PC-9 (cell line): ENCODE data around the gene TTI1. TPM values are rescaled to one million over a fixed set of nuclear protein-coding genes. Genes with fewer than 3 reads are reported as not detected.

Source experiments
- BruUV-seq: library from RNA; stranded (reverse); fragments of 400-500 nt; replicated peaks from 2 replicates; lab custom pipeline; 2021; lab: Mats Ljungman, UMichigan
- CTCF ChIA-PET: fragments of 300-600 bp; sonication (Branson Sonifier 250); formaldehyde crosslinking; loops from one replicate; lab custom pipeline; 2022; ENCODE audit warnings: antibody characterized with exemption; lab: Charles Lee
- POLR2A ChIA-PET: fragments of 300-600 bp; sonication (Branson Sonifier 250); formaldehyde crosslinking; loops from one replicate; lab custom pipeline; 2022; ENCODE audit warnings: antibody characterized with exemption; ENCODE audit not compliant: unreplicated experiment; lab: Charles Lee
- DNase-seq, 2 experiments: peaks; one replicate each; pipeline versions ENCODE4 v3.0.0 to v3.0.0-alpha.2; 2015 to 2022; ENCODE audit warnings: mixed read lengths in 1 of 2
- H2AFZ ChIP-seq: fragments of 200-600 bp; sonication (generic); 2 replicates; pipeline ENCODE4 v1.8.1; 2017; ENCODE audit warnings: antibody characterized with exemption
- H3F3A ChIP-seq: fragments of 200-600 bp; sonication (generic); 2 replicates; pipeline ENCODE4 v1.8.1; 2017; ENCODE audit warnings: antibody characterized with exemption, mild to moderate bottlenecking, low read depth; ENCODE audit not compliant: insufficient read depth
- H3K27ac ChIP-seq: fragments of 200-600 bp; sonication (generic); 2 replicates; pipeline ENCODE4 v1.6.1; 2016; ENCODE audit warnings: mixed run types
- H3K27me3 ChIP-seq: fragments of 200-600 bp; sonication (generic); 2 replicates; pipeline ENCODE4 v1.6.1; 2016; ENCODE audit warnings: low read depth, mixed run types; ENCODE audit not compliant: insufficient read depth
- H3K36me3 ChIP-seq: fragments of 200-600 bp; sonication (generic); 2 replicates; pipeline ENCODE4 v1.6.1; 2016; ENCODE audit warnings: low read depth, mixed run types
- H3K4me1 ChIP-seq: fragments of 200-600 bp; sonication (generic); replicated peaks from 2 replicates; pipeline ENCODE4 v1.6.1; 2016; ENCODE audit warnings: mixed run types; ENCODE audit not compliant: insufficient read depth
- H3K4me2 ChIP-seq: fragments of 200-600 bp; sonication (generic); 2 replicates; pipeline ENCODE4 v1.6.1; 2017; ENCODE audit warnings: mixed run types
- H3K4me3 ChIP-seq: fragments of 200-600 bp; sonication (generic); 2 replicates; pipeline ENCODE4 v1.6.1; 2016; ENCODE audit warnings: mixed run types
- H3K79me2 ChIP-seq: fragments of 200-600 bp; sonication (generic); 2 replicates; pipeline ENCODE4 v1.6.1; 2017; ENCODE audit warnings: low read depth, mixed run types
- H3K9me2 ChIP-seq: fragments of 200-600 bp; sonication (generic); 2 replicates; pipeline ENCODE4 v1.8.1; 2017; ENCODE audit warnings: mild to moderate bottlenecking; ENCODE audit not compliant: insufficient read depth
- H3K9me3 ChIP-seq: fragments of 200-600 bp; sonication (generic); 2 replicates; pipeline ENCODE4 v1.8.1; 2016; ENCODE audit warnings: low read depth; ENCODE audit not compliant: insufficient read depth
- H4K20me1 ChIP-seq: fragments of 200-600 bp; sonication (generic); 2 replicates; pipeline ENCODE4 v1.8.1; 2017; ENCODE audit not compliant: insufficient read depth
- EZH2 ChIP-seq: fragments of 200-600 bp; sonication (generic); IDR thresholded peaks from 2 replicates; pipeline ENCODE4 v1.8.0; 2017; ENCODE audit warnings: antibody characterized with exemption, low read depth
- intact Hi-C: fragments of 100-400 bp; cut with micrococcal nuclease; formaldehyde crosslinking; loops from one replicate; pipeline ENCODE4 v1.10.0; 2022; ENCODE audit not compliant: unreplicated experiment
- total RNA-seq: library from RNA; stranded (reverse); gene quantifications from 2 replicates; pipeline ENCODE4 v1.2.3, GENCODE V29; 2021
- TF ChIP-seq, protein P1 (sequence below): fragments of 200-600 bp; sonication (generic); conservative IDR thresholded peaks from 2 replicates; pipeline ENCODE4 v1.6.1; 2017; ENCODE audit warnings: mixed run types, antibody characterized with exemption, mild to moderate bottlenecking, moderate library complexity

TTI1 gene
- total RNA-seq, 1 experiment from 2014 or later = 34.2 TPM

DNA sequence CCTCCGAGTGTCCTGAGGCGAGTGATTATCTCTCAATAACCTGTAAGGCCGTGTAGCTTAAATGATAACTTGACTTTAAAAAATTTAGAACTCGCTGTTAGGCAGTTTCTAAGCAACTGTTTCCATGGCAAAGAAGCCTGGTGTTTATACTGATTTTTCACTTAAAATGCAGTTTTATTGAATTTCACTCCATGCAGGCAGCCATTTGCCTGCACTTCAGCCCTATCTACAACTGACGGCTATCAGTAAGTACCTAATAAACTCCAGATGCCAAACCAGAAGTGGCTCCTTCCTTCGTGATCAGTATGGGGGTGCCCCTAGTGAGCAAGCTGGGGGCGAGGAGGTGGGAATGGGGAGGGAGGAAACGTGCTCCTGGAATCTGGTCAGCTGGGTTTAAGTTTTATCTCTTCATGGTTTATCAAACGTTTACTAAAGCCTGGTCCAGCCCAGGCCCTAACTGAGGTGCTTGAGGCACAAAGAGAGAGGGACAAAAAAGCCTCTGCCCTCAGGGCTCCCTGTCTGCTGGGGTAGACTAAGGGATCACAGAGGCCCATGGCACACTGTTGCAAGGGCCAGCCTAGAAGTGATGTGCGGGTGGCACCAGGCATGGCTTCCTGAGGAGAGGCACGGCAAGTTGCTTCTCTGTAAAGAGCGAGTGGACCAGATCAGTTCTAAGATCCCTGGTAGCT lies 45.5 kb downstream of the TTI1 start:
- TF ChIP-seq, protein P1, sequence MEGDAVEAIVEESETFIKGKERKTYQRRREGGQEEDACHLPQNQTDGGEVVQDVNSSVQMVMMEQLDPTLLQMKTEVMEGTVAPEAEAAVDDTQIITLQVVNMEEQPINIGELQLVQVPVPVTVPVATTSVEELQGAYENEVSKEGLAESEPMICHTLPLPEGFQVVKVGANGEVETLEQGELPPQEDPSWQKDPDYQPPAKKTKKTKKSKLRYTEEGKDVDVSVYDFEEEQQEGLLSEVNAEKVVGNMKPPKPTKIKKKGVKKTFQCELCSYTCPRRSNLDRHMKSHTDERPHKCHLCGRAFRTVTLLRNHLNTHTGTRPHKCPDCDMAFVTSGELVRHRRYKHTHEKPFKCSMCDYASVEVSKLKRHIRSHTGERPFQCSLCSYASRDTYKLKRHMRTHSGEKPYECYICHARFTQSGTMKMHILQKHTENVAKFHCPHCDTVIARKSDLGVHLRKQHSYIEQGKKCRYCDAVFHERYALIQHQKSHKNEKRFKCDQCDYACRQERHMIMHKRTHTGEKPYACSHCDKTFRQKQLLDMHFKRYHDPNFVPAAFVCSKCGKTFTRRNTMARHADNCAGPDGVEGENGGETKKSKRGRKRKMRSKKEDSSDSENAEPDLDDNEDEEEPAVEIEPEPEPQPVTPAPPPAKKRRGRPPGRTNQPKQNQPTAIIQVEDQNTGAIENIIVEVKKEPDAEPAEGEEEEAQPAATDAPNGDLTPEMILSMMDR = no peak
- TF ChIP-seq EZH2 = no peak
- Histone ChIP-seq H3K27ac (no peak overlapping the region), H3K9me2 (no peaks in the 10 kb centered on the region), H4K20me1 (no peaks in the 10 kb centered on the region), H3K9me3 (no peaks in the 10 kb centered on the region), H2AFZ (no peak overlapping the region), H3K36me3 (no peaks in the 10 kb centered on the region), H3K4me1 (peaks cover 16% of the 10 kb centered on the region), H3K79me2 (no peaks in the 10 kb centered on the region), H3K27me3 (no peaks in the 10 kb centered on the region), H3F3A (no peaks in the 10 kb centered on the region), H3K4me3 (no peak overlapping the region), H3K4me2 (no peak overlapping the region)
- no TSS peak for BruUV-seq
- intact Hi-C loops = no loop called here
- DNase-seq = no peak
- POLR2A ChIA-PET = interaction anchor here (0.7 kb wide), 1 partner anchor 274 kb away, joined by 6 read pairs; no protein-coding TSS in a partner anchor
- CTCF ChIA-PET = no interaction called here

DNA sequence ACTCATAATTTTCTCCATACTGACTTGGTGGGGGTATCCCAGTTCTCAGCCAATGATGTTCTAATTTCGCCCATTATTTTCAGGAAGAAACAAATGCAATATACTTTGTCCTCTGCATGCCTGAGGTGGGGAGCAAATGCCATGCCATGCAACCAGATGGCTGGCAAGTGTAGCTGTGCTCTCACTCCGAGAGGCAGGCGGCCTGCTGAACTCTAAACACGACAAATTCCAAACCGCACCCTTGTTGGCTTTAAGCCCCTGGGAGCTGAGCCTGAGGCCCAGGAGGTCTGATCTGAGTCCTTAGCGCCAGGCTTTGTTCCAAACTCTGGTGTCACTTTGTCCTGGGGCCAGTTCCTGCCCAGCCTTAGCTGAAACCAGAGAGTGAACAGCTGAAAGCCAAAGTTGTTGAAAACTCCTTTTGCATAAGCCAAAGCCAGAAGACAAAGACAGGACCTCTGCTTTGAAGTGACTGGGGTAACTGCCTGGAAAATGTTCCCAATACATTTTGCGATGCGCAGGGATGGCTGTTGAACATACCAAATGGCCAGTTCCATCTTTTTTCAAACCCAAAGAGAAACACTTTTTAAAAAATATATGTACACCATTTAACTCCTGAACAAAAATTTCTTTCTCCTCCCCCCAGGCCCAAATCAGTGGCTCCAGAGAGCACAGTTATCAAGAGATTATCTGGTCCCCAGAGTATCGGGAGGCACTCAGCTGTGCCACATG lies 46.2 kb downstream of the TTI1 start:
- POLR2A ChIA-PET = interaction anchor here (0.7 kb wide), 1 partner anchor 275 kb away, joined by 6 read pairs; no protein-coding TSS in a partner anchor
- Histone ChIP-seq H3K4me2 (no peak overlapping the region), H3F3A (no peaks in the 10 kb centered on the region), H3K4me1 (peaks cover 16% of the 10 kb centered on the region), H4K20me1 (no peaks in the 10 kb centered on the region), H3K36me3 (no peaks in the 10 kb centered on the region), H3K9me2 (no peaks in the 10 kb centered on the region), H3K9me3 (no peaks in the 10 kb centered on the region), H2AFZ (no peak overlapping the region), H3K79me2 (no peaks in the 10 kb centered on the region), H3K27ac (no peak overlapping the region), H3K27me3 (no peaks in the 10 kb centered on the region), H3K4me3 (no peak overlapping the region)
- intact Hi-C loops = no loop called here
- TF ChIP-seq, protein P1 = no peak
- peak; percentile 41 to 79 for DNase-seq
- CTCF ChIA-PET = interaction anchor here (0.6 kb wide), 1 partner anchor 242 kb away, joined by 3 read pairs; no protein-coding TSS in a partner anchor
- no TSS peak for BruUV-seq

DNA sequence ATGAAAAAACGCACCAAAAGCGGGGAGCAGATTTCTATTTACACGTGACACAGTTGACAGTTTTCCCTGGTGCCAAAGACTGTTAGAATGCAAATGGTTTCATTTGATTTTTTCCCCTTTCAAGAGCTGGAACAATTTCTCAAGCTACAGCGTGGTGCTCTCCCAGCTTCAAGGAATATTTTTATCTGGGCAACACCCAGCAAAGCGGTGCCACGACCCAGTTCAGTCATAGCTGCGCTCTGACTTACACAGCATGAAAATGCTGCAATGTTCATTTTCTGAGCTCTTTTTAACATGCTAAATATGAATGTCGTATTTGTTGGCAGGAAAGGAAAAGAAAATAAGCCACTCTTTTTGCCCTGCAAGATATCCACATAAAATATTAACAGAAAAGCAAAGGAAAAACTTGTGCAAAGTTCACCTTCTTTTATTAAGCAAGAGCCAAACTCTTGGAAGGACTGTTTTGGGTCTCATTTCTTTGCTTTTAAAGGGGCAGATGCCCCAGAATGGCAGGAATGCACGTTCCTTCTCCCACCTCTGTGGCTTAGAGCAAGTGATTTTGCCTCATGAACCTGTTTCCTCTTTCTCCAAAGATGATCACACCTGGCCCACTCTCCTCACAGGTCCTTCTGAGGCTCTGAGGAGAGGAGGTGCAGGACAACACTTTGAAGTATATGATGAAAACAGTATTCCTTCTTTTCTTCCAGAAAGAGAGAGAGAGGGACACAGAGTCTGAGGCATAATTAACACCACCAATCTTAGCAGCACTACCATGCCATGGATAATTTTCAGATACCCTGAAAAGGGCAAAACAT lies 47.0 kb downstream of the TTI1 start:
- H3K9me3 ChIP-seq = no peaks in the 10 kb centered on the region
- H3K27me3 ChIP-seq = no peaks in the 10 kb centered on the region
- H3K9me2 ChIP-seq = no peaks in the 10 kb centered on the region
- peaks cover 15% of the 10 kb centered on the region for H3K4me1 ChIP-seq
- BruUV-seq = no TSS peak
- intact Hi-C loops = no loop called here
- no peak overlapping the region for H3K27ac ChIP-seq
- H3F3A ChIP-seq = no peaks in the 10 kb centered on the region
- CTCF ChIA-PET = interaction anchor here (0.6 kb wide), 1 partner anchor 243 kb away, joined by 3 read pairs; no protein-coding TSS in a partner anchor
- no peak overlapping the region for H3K4me2 ChIP-seq
- TF ChIP-seq EZH2 = no peak
- TF ChIP-seq, protein P1 = no peak
- H3K36me3 ChIP-seq = no peaks in the 10 kb centered on the region
- POLR2A ChIA-PET = no interaction called here
- no peak for DNase-seq
- no peaks in the 10 kb centered on the region; the same call in 1 of the 2 replicates for H4K20me1 ChIP-seq
- no peak overlapping the region for H2AFZ ChIP-seq
- H3K79me2 ChIP-seq = no peaks in the 10 kb centered on the region
- no peak overlapping the region for H3K4me3 ChIP-seq
